Measurements from ENCODE around the gene RMND5A. TPM values are rescaled to one million over a fixed set of nuclear protein-coding genes. Genes with fewer than 3 reads are reported as not detected.

Gene RMND5A
- total RNA-seq, 1 donor from 2014 or later: 53.7 TPM

- no peak for FAIRE-seq
- H3K4me3 ChIP-seq (ENCODE audit: low read depth, low read length): no peak overlapping the region
- no peak for DNase-seq (ENCODE audit: low read depth)
- TF ChIP-seq CTCF (IDR thresholded peaks at IDR 0.05; ENCODE audit: insufficient read depth, low read length, severe bottlenecking): no peak
- no peaks in the 10 kb centered on the region for H3K36me3 ChIP-seq (ENCODE audit: control insufficient read depth, insufficient read depth, low read length)
- no peaks in the 10 kb centered on the region for H3K27me3 ChIP-seq (ENCODE audit: control insufficient read depth, insufficient read depth, low read length)
Observed at GRCh38 chr2:86781363-86781762, 61.3 kb downstream of the RMND5A start.

- no peaks in the 10 kb centered on the region for H3K36me3 ChIP-seq (ENCODE audit: control insufficient read depth, insufficient read depth, low read length)
- FAIRE-seq (no peak), DNase-seq (ENCODE audit: low read depth) (no peak)
- H3K4me3 ChIP-seq (ENCODE audit: low read depth, low read length): no peak overlapping the region
- no peaks in the 10 kb centered on the region for H3K27me3 ChIP-seq (ENCODE audit: control insufficient read depth, insufficient read depth, low read length)
- TF ChIP-seq CTCF (IDR thresholded peaks at IDR 0.05; ENCODE audit: insufficient read depth, low read length, severe bottlenecking): no peak
Observed at GRCh38 chr2:86782748-86783147, 62.7 kb downstream of the RMND5A start.

GRCh38 chr2:86783615-86784339, 63.7 kb downstream of the RMND5A start:
- DNase-seq (ENCODE audit: low read depth): no peak
- Histone ChIP-seq H3K36me3 (ENCODE audit: control insufficient read depth, insufficient read depth, low read length) (no peaks in the 10 kb centered on the region), H3K4me3 (ENCODE audit: low read depth, low read length) (no peak overlapping the region), H3K27me3 (ENCODE audit: control insufficient read depth, insufficient read depth, low read length) (peaks cover 4% of the 10 kb centered on the region)
- no peak for FAIRE-seq
- TF ChIP-seq CTCF (IDR thresholded peaks at IDR 0.05; ENCODE audit: insufficient read depth, low read length, severe bottlenecking): no peak

- H3K27me3 ChIP-seq (ENCODE audit: control insufficient read depth, insufficient read depth, low read length): peaks cover 19% of the 10 kb centered on the region
- no peaks in the 10 kb centered on the region for H3K36me3 ChIP-seq (ENCODE audit: control insufficient read depth, insufficient read depth, low read length)
- FAIRE-seq (no peak), DNase-seq (ENCODE audit: low read depth) (no peak)
- no peak overlapping the region for H3K4me3 ChIP-seq (ENCODE audit: low read depth, low read length)
- no peak for TF ChIP-seq CTCF (IDR thresholded peaks at IDR 0.05; ENCODE audit: insufficient read depth, low read length, severe bottlenecking)
Observed at GRCh38 chr2:86785456-86785855, 65.4 kb downstream of the RMND5A start.

GRCh38 chr2:86786001-86786536, 66.0 kb downstream of the RMND5A start:
- H3K4me3 ChIP-seq (ENCODE audit: low read depth, low read length): no peak overlapping the region
- FAIRE-seq (peak; percentile 87), DNase-seq (ENCODE audit: low read depth) (no peak)
- no peaks in the 10 kb centered on the region for H3K36me3 ChIP-seq (ENCODE audit: control insufficient read depth, insufficient read depth, low read length)
- no peak for TF ChIP-seq CTCF (IDR thresholded peaks at IDR 0.05; ENCODE audit: insufficient read depth, low read length, severe bottlenecking)
- peaks cover 24% of the 10 kb centered on the region for H3K27me3 ChIP-seq (ENCODE audit: control insufficient read depth, insufficient read depth, low read length)
